Left lobe of liver (tissue), 2 donors: ENCODE results near the gene SNTB2. TPM values are rescaled to one million over a fixed set of nuclear protein-coding genes. Genes with fewer than 3 reads are reported as not detected.
"Not testable (repeated sequence)": the region's sequence is repeated elsewhere in the genome, so short reads cannot be mapped to it uniquely, and the experiment has no call there.

Experiments
- ATAC-seq: fragments of 200-7000 bp; cut with Tn5 transposase; one replicate; pipeline ENCODE4 v1.9.1; 2020; ENCODE audit warnings: mild to moderate bottlenecking, moderate library complexity
- DNase-seq: peaks from one replicate; pipeline ENCODE4 v3.0.0-alpha.2; 2020; ENCODE audit warnings: low spot score
- total RNA-seq: library from RNA; stranded (reverse); gene quantifications from one replicate; pipeline ENCODE4 v1.2.1, GENCODE V29; 2021
- donor health status: DM: no; HTN: no; CAD: no; lungs with moderate emphysema.
- donor health status: DM: no; HTN: yes; CAD: no.

SNTB2 gene
- total RNA-seq, 1 donor from 2014 or later = 11.6 TPM

- DNase-seq (no peak), ATAC-seq (peak; percentile 51)
These were observed 38.2 kb downstream of the SNTB2 start for GRCh38 chr16:69225121-69225520.

GRCh38 chr16:69233124-69233523, 46.2 kb downstream of the SNTB2 start:
- no peak for DNase-seq
- ATAC-seq = no peak

GRCh38 chr16:69234460-69234859, 47.5 kb downstream of the SNTB2 start:
- no peak for DNase-seq
- ATAC-seq = no peak

- ATAC-seq = no peak
- DNase-seq = no peak
These were observed 49.4 kb downstream of the SNTB2 start for GRCh38 chr16:69236319-69236718.

GRCh38 chr16:69237296-69237695, 50.3 kb downstream of the SNTB2 start:
- DNase-seq = no peak
- no peak for ATAC-seq

GRCh38 chr16:69239851-69240250, 52.9 kb downstream of the SNTB2 start:
- ATAC-seq = no peak
- DNase-seq = no peak

- ATAC-seq = no peak
These were observed 53.4 kb downstream of the SNTB2 start for GRCh38 chr16:69240331-69240730.

GRCh38 chr16:69241926-69242325, 55.0 kb downstream of the SNTB2 start:
- no peak for ATAC-seq
- DNase-seq = no peak

More at GRCh38 chr16:69240331-69240730, 53.4 kb downstream of the SNTB2 start:
- DNase-seq = no peak

- no peak for ATAC-seq
- no peak for DNase-seq
These were observed 56.5 kb downstream of the SNTB2 start for GRCh38 chr16:69243479-69243878.

GRCh38 chr16:69244336-69244735, 57.4 kb downstream of the SNTB2 start:
- DNase-seq (no peak), ATAC-seq (no peak)

- ATAC-seq (no peak), DNase-seq (no peak)
These were observed 63.1 kb downstream of the SNTB2 start for GRCh38 chr16:69250081-69250480.

GRCh38 chr16:69253870-69254341, 66.9 kb downstream of the SNTB2 start:
- no peak for ATAC-seq
- no peak for DNase-seq

- DNase-seq, ATAC-seq: not testable (repeated sequence)
These were observed 72.4 kb downstream of the SNTB2 start for GRCh38 chr16:69259428-69259764.

GRCh38 chr16:69260019-69260418, 73.1 kb downstream of the SNTB2 start:
- DNase-seq (no peak), ATAC-seq (no peak)

- ATAC-seq = peak; percentile 32
These were observed 73.5 kb downstream of the SNTB2 start for GRCh38 chr16:69260506-69260905.

GRCh38 chr16:69266334-69267063, 79.5 kb downstream of the SNTB2 start:
- no peak for ATAC-seq
- DNase-seq = no peak

More at GRCh38 chr16:69260506-69260905, 73.5 kb downstream of the SNTB2 start:
- DNase-seq = no peak

GRCh38 chr16:69267633-69268032, 80.7 kb downstream of the SNTB2 start:
- DNase-seq (no peak), ATAC-seq (no peak)

GRCh38 chr16:69270395-69270794, 83.4 kb downstream of the SNTB2 start:
- ATAC-seq (no peak), DNase-seq (no peak)

- ATAC-seq (no peak), DNase-seq (no peak)
These were observed 83.9 kb downstream of the SNTB2 start for GRCh38 chr16:69270831-69271230.

- DNase-seq = no peak
- ATAC-seq = no peak
These were observed 86.0 kb downstream of the SNTB2 start for GRCh38 chr16:69273009-69273408.

GRCh38 chr16:69274699-69275235, 87.8 kb downstream of the SNTB2 start:
- DNase-seq (no peak), ATAC-seq (no peak)
